Activated gamma-delta T cell treated with anti-CD3 and anti-CD28 coated beads, Interleukin-2, amount 50 U/mL, for 16 hours (primary cell): ENCODE data around the gene KIF5C.

Experiments
- DNase-seq: peaks from one replicate; pipeline ENCODE4 v3.0.0-alpha.2; 2020; ENCODE audit warnings: low read depth

KIF5C gene

DNA sequence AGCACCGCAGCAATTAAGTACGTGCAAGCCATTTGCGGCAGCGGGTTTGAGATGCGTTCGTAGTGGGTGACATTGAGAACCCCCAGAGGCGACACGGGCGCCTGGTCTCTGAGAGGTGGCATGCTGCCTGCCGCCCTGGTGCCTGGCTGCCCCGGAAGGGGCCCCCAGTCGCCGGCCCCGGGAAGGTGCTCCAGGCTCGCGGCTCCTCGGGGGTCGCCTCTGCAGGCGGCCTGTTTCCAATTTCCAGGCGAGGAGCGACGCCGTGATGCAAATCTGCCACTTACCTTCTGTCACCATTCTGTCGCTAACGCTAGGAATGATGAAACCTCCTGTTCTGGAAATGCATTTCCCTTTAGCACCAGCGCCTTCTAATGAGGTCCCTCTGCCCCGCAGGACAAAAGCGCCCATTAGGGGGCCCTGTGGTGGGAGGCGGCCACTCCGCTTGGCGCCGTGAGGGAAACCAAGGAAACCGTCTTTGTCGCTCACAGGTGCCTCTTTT lies 13.0 kb downstream of the KIF5C start:
- no peak for DNase-seq

GRCh38 chr2:148888986-148889385 lies 14.0 kb downstream of the KIF5C start:
- no peak for DNase-seq

DNA sequence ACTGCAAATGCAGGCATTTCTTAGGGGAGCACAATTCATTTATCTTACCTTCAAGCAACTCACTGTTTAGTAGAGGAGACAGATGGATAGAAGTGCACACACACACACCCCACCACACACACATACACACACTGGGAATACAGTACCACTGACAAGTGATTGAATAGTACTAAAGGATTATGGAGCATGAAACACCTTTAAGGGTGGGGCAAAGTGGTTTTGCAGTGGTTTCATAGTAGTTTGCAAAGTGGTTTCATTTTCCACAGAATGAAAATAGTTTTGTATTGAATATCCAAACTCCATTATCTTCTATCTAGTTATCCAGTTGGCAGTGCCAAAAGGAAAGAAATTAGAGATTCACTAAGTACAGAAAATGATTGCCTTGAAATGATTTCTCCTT lies 18.9 kb downstream of the KIF5C start:
- no peak for DNase-seq

- DNase-seq, result no peak
These were observed 21.1 kb downstream of the KIF5C start for GRCh38 chr2:148896136-148896535.

- DNase-seq, result no peak
These were observed 24.8 kb downstream of the KIF5C start for GRCh38 chr2:148899638-148900318.

DNA sequence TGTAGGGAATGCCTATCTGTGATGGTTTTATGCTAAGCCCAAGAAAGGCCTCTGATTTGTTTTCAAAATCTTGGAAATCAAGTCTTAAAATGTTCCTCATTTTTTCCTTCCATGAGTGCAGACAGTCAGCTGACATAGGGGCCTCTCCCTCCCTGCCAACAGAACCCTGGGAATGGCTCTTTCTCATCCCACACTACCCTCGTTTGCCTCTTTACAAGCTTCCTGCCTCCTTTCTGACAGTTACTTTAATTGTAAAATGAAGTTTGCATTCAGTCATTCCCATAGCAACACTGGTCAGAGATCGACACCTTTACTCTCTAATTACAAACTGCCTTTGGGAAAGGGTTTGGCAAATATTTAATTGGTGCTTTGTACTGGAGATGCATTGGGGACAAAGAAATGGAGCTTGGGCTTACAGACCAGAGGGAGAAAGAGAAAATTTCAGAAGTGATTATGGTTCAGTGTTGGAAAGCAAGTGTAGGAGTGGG lies 25.4 kb downstream of the KIF5C start:
- no peak for DNase-seq

- no peak for DNase-seq
These were observed 26.1 kb downstream of the KIF5C start for GRCh38 chr2:148901142-148901541.

DNA sequence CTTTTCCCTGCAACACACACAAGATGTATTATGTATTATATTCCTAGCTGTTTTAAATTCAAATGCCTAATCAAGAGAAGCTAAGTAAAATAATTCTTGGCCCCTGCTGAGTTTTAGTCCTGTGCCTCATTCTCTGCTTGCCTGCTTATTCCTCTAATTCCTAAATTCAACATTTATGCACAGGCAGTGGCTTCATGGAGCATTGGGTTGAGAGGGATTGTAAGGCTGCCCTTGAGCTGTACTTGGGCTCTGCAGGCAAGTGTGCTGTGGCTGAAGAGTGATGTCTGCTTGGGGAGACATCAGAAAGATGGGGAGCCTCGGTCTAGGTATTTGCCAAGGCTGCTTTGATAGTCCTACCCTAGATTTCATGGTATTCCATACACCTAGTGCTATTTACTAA lies 27.8 kb downstream of the KIF5C start:
- no peak for DNase-seq

DNA sequence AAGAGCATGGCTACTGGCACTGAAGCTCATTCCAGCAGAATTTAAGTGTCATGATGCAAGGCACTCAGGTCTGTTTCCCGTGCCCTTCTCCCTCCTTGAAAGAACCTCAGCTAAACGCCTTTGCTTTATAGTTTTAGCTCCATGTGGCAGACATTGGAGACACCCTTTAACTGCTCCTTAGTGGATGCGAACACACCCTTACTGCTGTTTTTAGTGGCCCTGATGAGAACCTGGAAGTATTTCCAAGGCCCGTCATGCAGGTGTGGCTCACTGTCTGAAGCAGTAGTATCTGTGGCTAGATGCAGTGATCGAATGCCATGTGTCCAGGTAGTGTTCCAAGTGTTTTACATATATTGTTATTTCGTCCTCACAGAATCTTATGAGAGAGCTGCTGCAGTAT lies 28.3 kb downstream of the KIF5C start:
- no peak for DNase-seq

- no peak for DNase-seq
These were observed 29.0 kb downstream of the KIF5C start for GRCh38 chr2:148903979-148904378.

- no peak for DNase-seq
These were observed 31.1 kb downstream of the KIF5C start for GRCh38 chr2:148906124-148906523.

DNA sequence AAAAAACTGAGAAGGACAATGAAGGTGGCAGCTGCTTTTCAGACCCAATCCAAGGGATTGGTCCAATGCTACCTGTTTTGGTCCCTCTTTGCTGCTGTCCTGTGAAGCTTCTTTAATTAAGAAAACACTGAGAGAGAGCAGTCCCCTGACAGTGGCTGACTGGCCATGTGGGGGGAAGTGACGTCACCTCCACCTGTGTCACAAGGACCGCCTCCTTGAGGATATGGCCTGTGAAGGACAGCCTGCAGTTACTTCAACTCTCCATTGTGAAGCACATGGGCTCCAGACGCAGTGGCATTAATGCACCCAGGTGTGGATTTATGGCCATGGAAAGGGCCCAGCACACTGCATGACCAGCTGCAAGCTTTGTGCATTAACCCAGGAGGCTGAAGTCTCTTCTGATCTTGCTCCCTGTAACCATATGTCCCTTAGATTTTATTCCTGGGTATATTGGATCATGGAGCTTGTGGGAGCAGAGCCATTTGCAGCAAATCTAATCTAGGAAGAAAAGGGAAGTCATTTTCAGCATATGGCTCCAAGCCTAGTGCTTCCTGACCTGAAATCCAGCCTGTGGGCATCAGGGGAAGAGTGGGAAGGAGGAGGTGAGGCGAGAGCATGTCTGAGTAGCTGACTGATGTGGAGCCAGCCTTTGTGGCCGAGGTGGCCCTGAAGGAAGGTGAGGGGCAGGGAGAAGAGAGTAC lies 32.2 kb downstream of the KIF5C start:
- DNase-seq, result no peak

DNA sequence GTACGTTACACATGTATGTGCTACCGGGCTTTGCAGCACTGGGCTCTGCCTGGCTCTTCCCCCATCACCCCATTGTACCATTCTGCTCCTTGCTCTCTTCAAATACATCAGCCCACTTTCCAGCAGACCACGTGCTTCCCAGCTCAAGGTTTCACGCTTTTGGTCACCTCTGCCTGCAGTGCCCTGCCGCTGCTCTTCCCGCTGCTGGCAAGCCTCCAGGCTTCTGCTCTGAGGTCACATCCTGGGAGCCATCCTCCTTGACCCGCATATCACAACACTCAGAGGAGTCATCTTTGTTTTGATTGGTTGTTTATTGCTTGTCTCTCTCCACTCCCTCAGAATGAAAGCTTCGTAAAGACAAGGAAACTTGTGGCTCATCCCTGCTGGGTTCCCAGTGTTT lies 34.1 kb downstream of the KIF5C start:
- DNase-seq, result no peak

DNA sequence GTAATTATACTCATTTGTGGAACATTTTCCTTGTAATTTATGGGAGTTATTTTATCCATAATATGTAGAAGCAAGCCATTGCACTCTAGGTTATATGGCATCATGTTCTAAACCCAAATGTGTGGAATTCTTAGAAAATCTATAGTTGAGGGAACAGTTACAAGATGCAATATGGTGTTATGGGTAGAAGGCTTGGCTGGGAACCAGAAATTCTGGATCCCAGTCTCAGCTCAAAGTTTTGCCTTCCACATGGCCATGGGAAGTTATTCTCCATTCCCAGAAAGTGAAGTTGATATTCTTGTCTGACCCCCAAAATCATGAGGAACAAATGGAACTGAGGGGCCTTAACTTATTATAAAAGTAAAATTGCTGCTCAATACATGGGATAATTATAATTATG lies 38.0 kb downstream of the KIF5C start:
- no peak for DNase-seq

DNA sequence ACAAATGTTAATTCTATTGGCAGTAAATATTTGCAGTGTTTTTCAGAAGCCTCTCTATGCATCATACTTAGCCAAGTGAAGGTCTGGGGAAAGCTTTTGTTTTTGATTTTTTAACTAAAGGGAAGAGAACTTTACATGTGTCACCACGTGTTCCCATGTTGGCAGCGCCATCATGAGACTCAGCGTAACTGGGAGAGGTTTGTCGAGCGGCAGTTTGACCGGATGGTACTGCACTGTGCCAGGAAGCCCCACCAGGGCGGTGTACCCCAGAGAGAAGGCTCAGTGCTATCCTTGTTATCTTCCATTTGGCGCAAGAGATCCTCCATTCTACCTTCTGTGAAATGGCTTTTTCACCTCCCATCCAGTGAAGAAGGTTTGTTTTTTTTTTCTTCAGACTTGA lies 38.5 kb downstream of the KIF5C start:
- DNase-seq, result no peak

DNA sequence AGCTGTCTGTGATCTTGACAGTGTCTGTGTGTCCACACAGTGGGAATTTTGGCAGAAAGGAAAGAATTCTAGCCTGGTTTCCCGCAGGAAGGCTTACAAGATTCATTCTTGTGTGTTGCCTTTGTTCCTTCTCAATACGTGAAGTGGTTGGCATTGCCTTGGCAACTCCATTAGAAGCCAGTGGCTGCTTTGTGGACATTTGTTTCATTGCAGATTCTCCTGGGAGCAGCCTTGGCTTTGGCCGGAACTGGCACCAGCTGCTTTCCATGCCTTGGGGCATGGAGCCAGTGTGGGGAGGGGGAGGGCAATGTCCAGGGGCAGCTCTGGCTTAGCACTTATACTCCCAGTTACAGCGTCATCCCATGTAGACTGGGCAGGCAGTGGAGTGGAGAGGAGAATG lies 39.4 kb downstream of the KIF5C start:
- no peak for DNase-seq

- DNase-seq, result no peak
These were observed 42.4 kb downstream of the KIF5C start for GRCh38 chr2:148917431-148917830.

DNA sequence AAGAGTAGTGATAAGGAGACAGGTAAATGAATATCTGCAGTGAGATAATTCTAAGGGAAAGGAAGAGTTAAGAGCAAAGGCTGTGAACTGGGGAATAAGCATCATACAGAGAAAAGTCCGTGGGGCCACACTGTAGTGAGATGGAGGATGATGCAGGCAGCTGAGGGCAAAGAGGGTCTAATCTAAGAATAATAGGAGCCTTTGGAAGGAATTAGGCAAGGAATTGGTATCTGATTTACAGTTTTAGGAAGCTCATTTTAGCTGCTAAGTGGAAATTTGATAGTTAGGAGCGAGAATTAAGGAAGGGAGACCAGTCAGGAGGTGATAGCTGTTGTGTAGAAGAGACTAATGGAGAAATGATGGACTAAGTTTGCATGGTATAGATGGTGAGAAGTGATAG lies 43.5 kb downstream of the KIF5C start:
- no peak for DNase-seq

DNA sequence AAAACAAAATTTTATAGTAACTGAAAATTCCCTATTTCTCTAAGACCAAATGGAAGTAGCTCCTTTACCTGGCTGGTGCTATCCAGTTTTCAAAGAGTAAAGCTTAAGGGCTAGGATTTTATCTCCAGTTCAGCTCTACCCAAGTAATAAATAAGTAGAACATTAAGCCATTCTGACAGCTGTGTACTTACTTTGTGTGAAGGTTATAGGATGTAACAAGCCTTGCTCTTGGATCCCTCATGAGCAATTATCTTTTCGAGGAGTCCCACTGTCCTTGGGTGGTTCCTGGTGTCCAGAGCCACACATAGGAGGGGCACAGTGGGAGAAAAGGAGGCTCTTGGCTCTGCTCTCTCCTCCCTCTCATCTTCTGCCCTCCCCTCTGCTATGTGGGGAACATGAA lies 45.5 kb downstream of the KIF5C start:
- no peak for DNase-seq

DNA sequence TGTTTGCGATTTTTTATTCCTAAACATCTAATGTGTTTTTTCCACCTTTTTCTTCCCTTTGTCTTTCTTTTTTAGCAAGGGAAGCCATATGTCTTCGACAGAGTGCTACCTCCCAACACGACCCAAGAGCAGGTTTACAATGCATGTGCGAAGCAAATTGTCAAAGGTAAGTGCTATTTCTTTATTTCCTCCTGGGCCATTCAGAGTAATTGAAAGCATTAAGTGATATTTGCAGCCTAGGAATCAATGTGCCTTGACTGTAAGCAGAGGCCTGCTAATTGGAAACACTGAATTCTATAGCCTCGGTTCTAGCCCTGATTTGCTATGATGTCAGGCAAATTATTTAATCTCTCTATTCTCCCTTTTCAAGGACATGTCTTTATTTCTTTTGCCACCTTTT lies 47.0 kb downstream of the KIF5C start:
- DNase-seq, result no peak

- no peak for DNase-seq
These were observed 47.9 kb downstream of the KIF5C start for GRCh38 chr2:148922776-148923475.

DNA sequence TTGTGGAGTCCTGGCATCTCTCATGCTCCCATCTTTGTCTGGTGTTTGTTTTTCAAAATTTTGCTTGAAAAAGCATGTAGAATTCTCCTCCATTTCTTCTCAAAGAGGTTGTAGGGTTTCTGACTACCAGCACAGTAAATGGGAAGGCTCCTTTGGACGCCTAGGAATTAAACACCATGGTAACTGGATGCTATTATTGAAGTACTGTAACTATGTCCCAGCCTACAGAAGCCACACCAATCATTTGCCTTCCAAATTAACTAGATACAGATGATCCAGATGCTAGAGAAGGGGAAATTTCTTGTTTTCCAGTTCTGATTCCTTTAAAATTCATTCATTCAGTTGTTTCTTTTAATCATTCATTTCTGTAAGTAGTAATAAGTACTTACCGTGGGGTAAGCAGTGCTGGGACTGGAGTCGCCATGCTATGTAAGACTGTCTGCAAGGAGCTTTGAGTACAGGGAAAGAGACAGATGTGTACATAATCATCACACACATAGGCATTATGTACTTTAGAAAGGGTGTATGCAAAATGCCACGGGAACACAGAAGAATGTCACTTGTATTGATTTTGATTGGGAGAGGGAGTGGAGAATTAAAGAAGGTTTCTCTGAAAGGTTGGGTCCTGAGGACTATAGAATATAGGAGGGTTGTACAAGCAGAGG lies 49.6 kb downstream of the KIF5C start:
- DNase-seq, result no peak
